GM12892 (cell line): ENCODE measurements around the gene CPHXL2.

Experiments
- POLR2A ChIP-seq: IDR thresholded peaks from 2 replicates; pipeline ENCODE4 v1.6.1; 2011; ENCODE audit warnings: low read depth, low read length, control low read depth
- POLR2AphosphoS5 ChIP-seq: IDR thresholded peaks from 2 replicates; pipeline ENCODE4 v1.6.1; 2011; ENCODE audit warnings: low read depth, low read length, control low read depth

- TF ChIP-seq POLR2A (no peak), POLR2AphosphoS5 (no peak)
Observed at GRCh38 chr16:75695708-75696107, 18.9 kb upstream of the CPHXL2 start.
